ENCODE data around the gene DTX2. TPM values are rescaled to one million over a fixed set of nuclear protein-coding genes. Genes with fewer than 3 reads are reported as not detected.
"Not testable (repeated sequence)": the region's sequence is repeated elsewhere in the genome, so short reads cannot be mapped to it uniquely, and the experiment has no call there.

Gene DTX2
- polyA plus RNA-seq, 1 donor: 17.4 TPM

DNA sequence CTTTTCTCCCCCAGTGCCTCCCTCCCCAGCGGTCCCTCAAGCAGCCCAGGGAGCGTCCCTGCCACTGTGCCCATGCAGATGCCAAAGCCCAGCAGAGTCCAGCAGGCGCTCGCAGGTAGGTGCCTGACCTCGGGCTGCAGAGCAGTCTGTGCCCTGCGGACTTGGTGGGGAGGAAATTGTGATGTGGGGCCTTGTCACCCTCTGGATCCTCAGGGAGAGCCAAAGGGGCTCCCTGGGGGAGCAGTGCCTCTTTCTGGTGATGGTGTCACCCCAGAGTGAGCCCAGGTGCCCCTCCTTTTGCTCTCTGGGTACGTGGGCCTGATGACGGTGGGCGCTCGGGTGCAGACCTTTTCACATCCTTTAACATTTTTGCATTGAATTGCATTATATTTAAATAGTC is 30.6 kb downstream of the DTX2 start:
- not testable (repeated sequence) for H3K4me1 ChIP-seq (ENCODE audit: control insufficient read depth, insufficient read depth, low read length); H3K4me3 ChIP-seq (ENCODE audit: low read length); H3K27me3 ChIP-seq (ENCODE audit: control insufficient read depth, insufficient read depth, low read length); H3K27ac ChIP-seq (ENCODE audit: low read length); DNase-seq; H3K36me3 ChIP-seq (ENCODE audit: control insufficient read depth, insufficient read depth, low read length); H3K9me3 ChIP-seq (ENCODE audit: control insufficient read depth, low read depth, low read length)
- no CpG with 5 or more reads among the region's 10 CpGs for WGBS (ENCODE audit: insufficient coverage, low lambda C conversion rate)

DNA sequence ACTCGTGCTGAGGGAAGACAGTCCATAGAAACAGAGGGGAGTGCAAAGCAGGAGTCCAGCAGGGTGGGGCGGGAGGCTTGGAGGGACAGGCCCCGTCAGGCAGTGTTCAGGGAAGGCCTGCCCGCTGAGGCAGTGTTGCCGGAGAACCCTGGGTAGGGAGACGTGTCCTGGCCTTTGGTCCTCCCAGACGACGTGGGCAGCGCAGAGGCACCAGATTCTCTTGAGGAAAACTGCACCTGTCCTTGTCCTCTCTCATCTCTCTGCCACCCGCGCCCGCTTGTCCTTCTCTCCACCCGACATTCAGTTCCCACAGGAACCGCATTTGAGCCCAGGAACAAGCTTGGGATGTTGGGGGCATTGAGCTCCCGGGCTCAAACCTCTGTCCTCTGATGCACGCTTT is 34.2 kb downstream of the DTX2 start:
- H3K27ac ChIP-seq (ENCODE audit: low read length); H3K9me3 ChIP-seq (ENCODE audit: control insufficient read depth, low read depth, low read length); DNase-seq; H3K4me1 ChIP-seq (ENCODE audit: control insufficient read depth, insufficient read depth, low read length); H3K36me3 ChIP-seq (ENCODE audit: control insufficient read depth, insufficient read depth, low read length); H3K27me3 ChIP-seq (ENCODE audit: control insufficient read depth, insufficient read depth, low read length); H3K4me3 ChIP-seq (ENCODE audit: low read length): not testable (repeated sequence)
- no CpG with 5 or more reads among the region's 16 CpGs for WGBS (ENCODE audit: insufficient coverage, low lambda C conversion rate)

DNA sequence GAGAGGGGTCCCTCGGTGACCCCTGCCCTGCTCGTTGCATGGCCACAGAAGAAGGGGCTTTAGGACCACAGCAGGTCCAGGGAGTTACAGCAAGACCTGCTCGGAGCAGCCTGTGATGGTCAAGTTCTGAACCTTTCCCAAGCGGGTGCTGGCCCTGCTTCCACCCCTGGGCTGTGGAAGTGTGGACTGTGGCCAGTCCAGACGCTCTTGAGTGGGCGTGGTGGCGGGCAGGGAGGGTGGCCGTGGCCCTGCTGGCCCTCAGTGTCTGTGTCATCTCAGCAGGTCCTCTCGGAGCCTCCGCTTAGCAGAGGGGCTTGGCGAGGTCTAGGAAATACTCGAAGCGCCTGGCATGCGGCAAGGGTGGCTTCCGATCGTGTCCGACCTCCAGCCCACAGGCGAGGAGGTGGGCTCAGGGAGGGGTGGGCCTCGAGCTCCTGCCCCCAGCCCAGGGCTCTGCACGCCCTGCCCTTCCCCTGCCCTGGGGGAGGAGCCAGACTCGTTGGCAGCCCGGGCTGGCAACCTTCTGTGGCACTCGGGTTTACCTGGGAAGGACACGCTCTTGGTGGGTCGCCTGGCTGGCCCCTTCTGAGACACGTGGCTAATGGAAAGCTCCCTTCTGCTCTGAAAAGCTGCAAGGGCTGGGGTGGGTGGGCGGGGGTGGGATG is 36.5 kb downstream of the DTX2 start:
- H3K36me3 ChIP-seq (ENCODE audit: control insufficient read depth, insufficient read depth, low read length); DNase-seq; H3K27ac ChIP-seq (ENCODE audit: low read length); H3K4me3 ChIP-seq (ENCODE audit: low read length); H3K9me3 ChIP-seq (ENCODE audit: control insufficient read depth, low read depth, low read length); H3K27me3 ChIP-seq (ENCODE audit: control insufficient read depth, insufficient read depth, low read length); H3K4me1 ChIP-seq (ENCODE audit: control insufficient read depth, insufficient read depth, low read length): not testable (repeated sequence)
- no CpG with 5 or more reads among the region's 27 CpGs for WGBS (ENCODE audit: insufficient coverage, low lambda C conversion rate)

DNA sequence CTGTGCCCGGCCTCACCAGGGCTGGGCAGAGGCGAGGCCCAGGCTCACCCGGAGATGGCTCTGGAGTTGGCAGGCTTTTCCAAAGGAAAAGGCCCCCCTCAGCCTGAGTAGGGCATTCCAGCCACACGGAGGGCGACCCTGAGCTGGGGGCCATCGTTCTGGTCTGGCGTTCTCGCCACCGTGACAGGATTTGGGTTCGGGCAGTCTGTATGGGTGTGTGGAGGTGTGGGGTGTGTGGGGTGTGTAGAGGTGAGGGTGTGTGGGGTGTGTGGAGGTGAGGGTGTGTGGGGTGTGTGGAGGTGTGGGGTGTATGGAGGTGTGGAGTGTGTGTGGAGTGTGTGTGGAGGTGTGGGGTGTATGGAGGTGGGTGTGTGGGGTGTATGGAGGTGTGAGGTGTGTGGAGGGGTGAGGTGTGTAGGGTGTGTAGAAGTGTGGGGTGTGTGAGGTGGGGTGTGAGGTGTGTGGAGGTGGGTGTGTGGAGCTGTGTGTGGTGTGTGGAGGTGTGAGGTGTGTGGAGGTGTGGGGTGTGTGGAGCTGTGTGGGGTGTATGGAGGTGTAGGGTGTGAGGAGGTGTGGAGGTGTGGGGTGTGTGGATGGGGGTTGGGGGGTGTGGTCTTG is 37.2 kb downstream of the DTX2 start:
- H3K4me3 ChIP-seq (ENCODE audit: low read length); DNase-seq; H3K27ac ChIP-seq (ENCODE audit: low read length); H3K9me3 ChIP-seq (ENCODE audit: control insufficient read depth, low read depth, low read length); H3K27me3 ChIP-seq (ENCODE audit: control insufficient read depth, insufficient read depth, low read length); H3K36me3 ChIP-seq (ENCODE audit: control insufficient read depth, insufficient read depth, low read length); H3K4me1 ChIP-seq (ENCODE audit: control insufficient read depth, insufficient read depth, low read length): not testable (repeated sequence)
- no CpG with 5 or more reads among the region's 10 CpGs for WGBS (ENCODE audit: insufficient coverage, low lambda C conversion rate)

DNA sequence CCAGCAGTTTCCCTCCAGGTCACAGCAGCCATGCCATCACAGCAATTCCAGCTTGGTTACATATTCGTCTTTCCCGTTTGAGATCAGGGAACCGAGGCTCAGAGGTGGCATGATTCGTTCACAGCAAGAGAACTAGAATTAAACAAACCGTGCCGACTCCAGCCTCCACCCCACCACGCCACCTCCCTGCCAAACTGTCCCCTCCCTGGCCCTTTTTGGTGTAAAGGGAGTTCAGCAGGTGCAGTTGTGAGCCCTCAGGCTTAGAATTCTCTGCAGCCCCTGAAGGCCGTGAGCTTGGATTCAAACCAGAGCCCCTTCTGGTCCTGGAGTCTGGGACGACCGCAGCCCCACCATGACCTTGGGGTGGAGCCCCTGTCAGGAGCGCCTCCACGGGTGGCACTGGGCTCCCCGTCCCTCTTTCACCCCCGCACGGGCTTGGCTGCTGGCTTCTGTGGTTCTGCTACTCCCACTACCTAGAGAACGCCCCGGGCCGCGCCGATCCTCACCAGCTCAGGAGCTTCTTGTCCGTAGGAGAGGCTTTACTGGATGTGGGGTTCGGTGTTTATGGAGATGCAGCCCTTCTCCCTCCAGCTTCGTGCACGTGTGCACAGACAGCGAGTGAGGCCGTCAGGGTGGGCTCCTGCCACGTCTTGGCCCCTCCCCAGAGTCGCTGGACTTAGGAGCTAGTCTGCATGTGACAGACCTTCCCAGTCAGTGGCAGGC is 37.9 kb downstream of the DTX2 start:
- H3K4me3 ChIP-seq (ENCODE audit: low read length): not testable (repeated sequence)
- WGBS (ENCODE audit: insufficient coverage, low lambda C conversion rate): no CpG with 5 or more reads among the region's 28 CpGs

DNA sequence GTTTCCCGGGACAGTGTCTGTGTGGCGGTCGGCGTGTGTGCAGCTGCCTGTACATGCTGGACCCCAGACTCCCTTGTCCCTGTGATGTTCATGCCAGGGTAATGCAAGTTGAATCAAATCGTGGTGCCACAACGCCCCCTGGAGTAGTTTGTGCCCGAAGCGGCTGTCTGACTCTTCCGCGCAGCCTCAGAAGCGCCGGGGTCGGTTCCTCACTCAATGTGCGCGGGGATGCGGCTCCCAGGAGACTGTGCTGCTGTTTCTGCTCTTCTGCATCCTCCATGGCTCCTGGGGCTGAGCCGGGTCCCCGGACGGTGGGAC is 38.4 kb downstream of the DTX2 start:
- not testable (repeated sequence) for H3K27ac ChIP-seq (ENCODE audit: low read length); H3K9me3 ChIP-seq (ENCODE audit: control insufficient read depth, low read depth, low read length); H3K36me3 ChIP-seq (ENCODE audit: control insufficient read depth, insufficient read depth, low read length); H3K27me3 ChIP-seq (ENCODE audit: control insufficient read depth, insufficient read depth, low read length); H3K4me3 ChIP-seq (ENCODE audit: low read length); H3K4me1 ChIP-seq (ENCODE audit: control insufficient read depth, insufficient read depth, low read length); DNase-seq
- no CpG with 5 or more reads among the region's 19 CpGs for WGBS (ENCODE audit: insufficient coverage, low lambda C conversion rate)

More for the DNA sequence above, 37.9 kb downstream of the DTX2 start:
- not testable (repeated sequence) for H3K27me3 ChIP-seq (ENCODE audit: control insufficient read depth, insufficient read depth, low read length); H3K9me3 ChIP-seq (ENCODE audit: control insufficient read depth, low read depth, low read length); H3K4me1 ChIP-seq (ENCODE audit: control insufficient read depth, insufficient read depth, low read length); H3K36me3 ChIP-seq (ENCODE audit: control insufficient read depth, insufficient read depth, low read length); DNase-seq; H3K27ac ChIP-seq (ENCODE audit: low read length)

DNA sequence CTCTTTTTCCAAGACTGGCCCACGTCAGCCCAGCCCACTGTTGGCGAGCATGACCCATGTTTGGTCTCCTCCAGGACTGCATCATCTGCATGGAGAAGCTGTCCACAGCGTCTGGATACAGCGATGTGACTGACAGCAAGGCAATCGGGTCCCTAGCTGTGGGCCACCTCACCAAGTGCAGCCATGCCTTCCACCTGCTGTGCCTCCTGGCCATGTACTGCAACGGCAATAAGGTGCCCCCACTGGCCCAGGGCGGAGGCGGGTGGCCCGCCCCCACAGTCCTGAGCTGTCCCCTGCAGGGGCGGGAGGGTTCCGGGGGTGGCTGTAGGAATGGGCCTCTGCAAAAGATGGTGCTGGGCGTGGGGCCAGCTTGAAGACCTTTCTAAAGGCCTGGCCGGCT is 40.7 kb downstream of the DTX2 start:
- H3K36me3 ChIP-seq (ENCODE audit: control insufficient read depth, insufficient read depth, low read length): peaks cover 23% of the 10 kb centered on the region
- whole genome bisulfite sequencing (ENCODE audit: insufficient coverage, low lambda C conversion rate): no CpG with 5 or more reads among the region's 13 CpGs
- not testable (repeated sequence) for DNase-seq; H3K27me3 ChIP-seq (ENCODE audit: control insufficient read depth, insufficient read depth, low read length); H3K4me3 ChIP-seq (ENCODE audit: low read length); H3K27ac ChIP-seq (ENCODE audit: low read length); H3K9me3 ChIP-seq (ENCODE audit: control insufficient read depth, low read depth, low read length); H3K4me1 ChIP-seq (ENCODE audit: control insufficient read depth, insufficient read depth, low read length)

DNA sequence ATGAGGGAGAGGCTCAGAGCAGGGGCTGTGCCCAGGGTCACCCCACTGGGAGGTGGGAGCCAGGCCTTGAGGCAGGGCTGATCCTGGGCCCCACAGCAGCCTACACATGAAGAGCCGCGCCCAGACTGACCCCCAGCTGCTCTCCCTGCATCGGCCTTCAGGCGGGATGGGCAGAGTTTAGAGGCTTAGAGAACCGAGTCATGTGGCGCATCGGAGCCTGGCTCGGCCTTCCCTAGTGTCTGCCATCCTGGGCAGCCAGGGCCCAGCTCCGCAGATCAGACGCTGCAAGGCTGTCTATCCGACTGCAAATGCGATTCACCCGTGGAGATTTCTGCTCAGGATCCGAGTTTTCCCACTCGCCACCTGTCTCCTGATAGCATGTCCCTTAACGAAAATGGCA is 41.3 kb downstream of the DTX2 start:
- H3K4me3 ChIP-seq (ENCODE audit: low read length); H3K27ac ChIP-seq (ENCODE audit: low read length); DNase-seq; H3K9me3 ChIP-seq (ENCODE audit: control insufficient read depth, low read depth, low read length); H3K4me1 ChIP-seq (ENCODE audit: control insufficient read depth, insufficient read depth, low read length); H3K27me3 ChIP-seq (ENCODE audit: control insufficient read depth, insufficient read depth, low read length): not testable (repeated sequence)
- no CpG with 5 or more reads among the region's 16 CpGs for WGBS (ENCODE audit: insufficient coverage, low lambda C conversion rate)
- peaks cover 23% of the 10 kb centered on the region for H3K36me3 ChIP-seq (ENCODE audit: control insufficient read depth, insufficient read depth, low read length)

DNA sequence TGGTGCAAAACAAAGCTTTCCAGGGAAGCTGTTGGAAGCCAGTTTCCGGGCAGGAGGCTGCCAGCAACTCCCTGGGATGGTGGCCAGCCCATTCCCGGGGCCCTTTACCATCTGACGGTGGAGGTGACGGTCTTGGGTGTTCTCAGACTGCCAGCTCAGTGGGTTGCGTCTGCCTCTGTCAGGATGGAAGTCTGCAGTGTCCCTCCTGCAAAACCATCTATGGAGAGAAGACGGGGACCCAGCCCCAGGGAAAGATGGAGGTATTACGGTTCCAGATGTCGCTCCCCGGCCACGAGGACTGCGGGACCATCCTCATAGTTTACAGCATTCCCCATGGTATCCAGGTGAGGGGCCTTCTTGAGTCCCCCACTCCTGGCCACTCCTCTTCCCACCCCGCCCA is 41.7 kb downstream of the DTX2 start:
- H3K9me3 ChIP-seq (ENCODE audit: control insufficient read depth, low read depth, low read length); H3K4me1 ChIP-seq (ENCODE audit: control insufficient read depth, insufficient read depth, low read length); H3K4me3 ChIP-seq (ENCODE audit: low read length); H3K27me3 ChIP-seq (ENCODE audit: control insufficient read depth, insufficient read depth, low read length); DNase-seq; H3K27ac ChIP-seq (ENCODE audit: low read length): not testable (repeated sequence)
- WGBS (ENCODE audit: insufficient coverage, low lambda C conversion rate): no CpG with 5 or more reads among the region's 12 CpGs
- H3K36me3 ChIP-seq (ENCODE audit: control insufficient read depth, insufficient read depth, low read length): peaks cover 23% of the 10 kb centered on the region

DNA sequence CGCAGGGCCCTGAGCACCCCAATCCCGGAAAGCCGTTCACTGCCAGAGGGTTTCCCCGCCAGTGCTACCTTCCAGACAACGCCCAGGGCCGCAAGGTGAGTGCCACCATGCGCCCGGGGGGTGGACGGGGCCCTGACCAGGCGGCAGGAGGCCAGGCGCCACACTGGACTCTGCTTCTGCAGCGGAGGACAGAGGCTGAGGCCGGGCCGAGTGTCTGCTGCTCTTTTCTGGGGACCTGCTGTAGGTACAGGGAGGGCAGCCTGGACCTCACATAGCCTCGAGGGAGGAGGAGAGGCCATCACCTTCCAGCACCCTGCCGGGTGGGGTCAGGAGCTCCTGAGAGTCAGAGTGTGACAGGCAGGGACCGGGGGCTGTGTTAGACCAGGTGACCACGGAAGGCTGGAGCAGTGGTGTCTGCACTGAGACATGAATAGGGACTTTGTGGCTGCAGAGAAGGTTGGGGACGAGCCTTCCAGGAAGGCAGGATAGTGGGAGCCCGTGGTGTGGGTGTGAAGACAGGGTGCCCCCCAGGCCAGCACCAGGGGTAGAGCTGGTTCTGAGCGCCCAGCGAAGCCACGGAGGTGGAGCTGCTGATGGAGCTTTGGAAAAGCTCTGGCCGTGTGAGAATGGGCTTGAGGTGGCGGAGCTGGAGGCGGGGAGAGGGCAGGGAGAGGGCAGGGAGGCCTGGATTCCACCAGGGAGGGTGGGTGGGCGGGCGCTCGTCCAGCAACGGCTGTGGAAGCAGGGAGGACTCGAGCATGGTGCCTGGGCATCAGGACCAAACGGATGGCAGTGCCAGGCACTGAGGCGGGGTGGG is 43.0 kb downstream of the DTX2 start:
- not testable (repeated sequence) for H3K27ac ChIP-seq (ENCODE audit: low read length); DNase-seq; H3K4me1 ChIP-seq (ENCODE audit: control insufficient read depth, insufficient read depth, low read length); H3K9me3 ChIP-seq (ENCODE audit: control insufficient read depth, low read depth, low read length); H3K27me3 ChIP-seq (ENCODE audit: control insufficient read depth, insufficient read depth, low read length); H3K4me3 ChIP-seq (ENCODE audit: low read length)
- WGBS (ENCODE audit: insufficient coverage, low lambda C conversion rate): no CpG with 5 or more reads among the region's 33 CpGs
- peaks cover 23% of the 10 kb centered on the region for H3K36me3 ChIP-seq (ENCODE audit: control insufficient read depth, insufficient read depth, low read length)
